Fibroblast of lung (primary cell): Measurements from ENCODE around the gene ZNF121. TPM values are rescaled to one million over a fixed set of nuclear protein-coding genes. Genes with fewer than 3 reads are reported as not detected.

ENCODE experiments used
- DNase-seq, 2 donors: peaks; one replicate each; pipeline versions ENCODE4 v3.0.0 to v3.0.0-alpha.2; 2010; ENCODE audit warnings: low read depth in 2 of 2
- H2AFZ ChIP-seq: 2 replicates; pipeline ENCODE4 v1.5.1; 2012; ENCODE audit warnings: low read length, control low read depth, inconsistent platforms
- H3K27ac ChIP-seq: 2 replicates; pipeline ENCODE4 v1.5.1; 2011; ENCODE audit warnings: low read length, control low read depth; ENCODE audit not compliant: insufficient read depth
- H3K27me3 ChIP-seq: 2 replicates; pipeline ENCODE4 v1.5.1; 2011; ENCODE audit warnings: mild to moderate bottlenecking, low read length; ENCODE audit not compliant: control insufficient read depth, insufficient read depth
- H3K36me3 ChIP-seq: 2 replicates; pipeline ENCODE4 v1.5.1; 2011; ENCODE audit warnings: low read length; ENCODE audit not compliant: control insufficient read depth, insufficient read depth
- H3K4me1 ChIP-seq: 2 replicates; pipeline ENCODE4 v1.5.1; 2011; ENCODE audit warnings: low read length; ENCODE audit not compliant: control insufficient read depth, insufficient read depth; ENCODE audit errors: extremely low read depth
- H3K4me2 ChIP-seq: 2 replicates; pipeline ENCODE4 v1.5.1; 2011; ENCODE audit warnings: low read length, control low read depth; ENCODE audit not compliant: insufficient read depth; ENCODE audit errors: extremely low read depth
- H3K4me3 ChIP-seq, 4 experiments: fragments of 200-600 bp in 1 of 4; sonication (generic) in 1 of 4; replicated peaks in 1 of 4; 2 replicates each; pipeline ENCODE4 v1.5.1; 2011 to 2016; ENCODE audit warnings: low read length in 4 of 4, low read depth in 3 of 4, mild to moderate bottlenecking in 3 of 4, control low read depth in 2 of 4, inconsistent platforms in 1 of 4, mixed read lengths in 1 of 4; ENCODE audit not compliant: insufficient read depth in 1 of 4; ENCODE audit errors: control extremely low read depth in 1 of 4
- H3K79me2 ChIP-seq: 2 replicates; pipeline ENCODE4 v1.5.1; 2012; ENCODE audit warnings: mild to moderate bottlenecking, low read length, inconsistent platforms; ENCODE audit not compliant: control insufficient read depth, insufficient read depth
- H3K9ac ChIP-seq: 2 replicates; pipeline ENCODE4 v1.5.1; 2011; ENCODE audit warnings: mild to moderate bottlenecking, low read length, control low read depth; ENCODE audit not compliant: insufficient read depth
- H3K9me3 ChIP-seq: 2 replicates; pipeline ENCODE4 v1.5.1; 2012; ENCODE audit warnings: low read depth, low read length; ENCODE audit not compliant: control insufficient read depth, insufficient read depth
- H4K20me1 ChIP-seq: 2 replicates; pipeline ENCODE4 v1.5.1; 2011; ENCODE audit warnings: low read length; ENCODE audit not compliant: control insufficient read depth, insufficient read depth; ENCODE audit errors: extremely low read depth
- EZH2 ChIP-seq: IDR thresholded peaks from 2 replicates; pipeline ENCODE4 v1.5.1; 2012; ENCODE audit warnings: low read length, control low read depth, mild to moderate bottlenecking; ENCODE audit errors: missing control alignments
- polyA plus RNA-seq, 2 donors: library from polyadenylated mRNA; depleted of rRNA in 1 of 2; stranded (reverse) in 1 of 2; unstranded in 1 of 2; fragments of >200 nt; gene quantifications; 2 replicates each; pipeline ENCODE4 v1.2.1, GENCODE V29; 2011 to 2012; ENCODE audit warnings: missing spikeins in 1 of 2
- total RNA-seq: library from RNA; depleted of rRNA; stranded (reverse); fragments of >200 nt; gene quantifications from 2 replicates; pipeline ENCODE4 v1.2.1, GENCODE V29; 2014
- TF ChIP-seq, protein P1 (sequence below), 2 donors: IDR thresholded peaks in 1 of 2; conservative IDR thresholded peaks in 1 of 2; 1 replicate in 1 of 2; 2 replicates in 1 of 2; pipeline ENCODE4 v1.5.1; 2011 to 2012; ENCODE audit warnings: low read length in 2 of 2, control low read depth in 1 of 2, inconsistent platforms in 1 of 2, low read depth in 1 of 2, mild to moderate bottlenecking in 1 of 2

Gene ZNF121
- total and polyA plus RNA-seq, 2 donors (not counting 1 experiment from before 2014, with no cell fraction given): 3.7 to 53.3 TPM

GRCh38 chr19:9610484-9611113 lies 26.3 kb upstream of the ZNF121 start:
- no peaks in the 10 kb centered on the region for H3K27me3 ChIP-seq
- peak in 1 of 2 donors; percentile 12 for DNase-seq
- no peaks in the 10 kb centered on the region for H3K79me2 ChIP-seq
- no peak overlapping the region for H3K9ac ChIP-seq
- no peak overlapping the region for H3K4me3 ChIP-seq
- H3K4me2 ChIP-seq: no peak overlapping the region
- no peak for TF ChIP-seq EZH2
- TF ChIP-seq, protein P1, sequence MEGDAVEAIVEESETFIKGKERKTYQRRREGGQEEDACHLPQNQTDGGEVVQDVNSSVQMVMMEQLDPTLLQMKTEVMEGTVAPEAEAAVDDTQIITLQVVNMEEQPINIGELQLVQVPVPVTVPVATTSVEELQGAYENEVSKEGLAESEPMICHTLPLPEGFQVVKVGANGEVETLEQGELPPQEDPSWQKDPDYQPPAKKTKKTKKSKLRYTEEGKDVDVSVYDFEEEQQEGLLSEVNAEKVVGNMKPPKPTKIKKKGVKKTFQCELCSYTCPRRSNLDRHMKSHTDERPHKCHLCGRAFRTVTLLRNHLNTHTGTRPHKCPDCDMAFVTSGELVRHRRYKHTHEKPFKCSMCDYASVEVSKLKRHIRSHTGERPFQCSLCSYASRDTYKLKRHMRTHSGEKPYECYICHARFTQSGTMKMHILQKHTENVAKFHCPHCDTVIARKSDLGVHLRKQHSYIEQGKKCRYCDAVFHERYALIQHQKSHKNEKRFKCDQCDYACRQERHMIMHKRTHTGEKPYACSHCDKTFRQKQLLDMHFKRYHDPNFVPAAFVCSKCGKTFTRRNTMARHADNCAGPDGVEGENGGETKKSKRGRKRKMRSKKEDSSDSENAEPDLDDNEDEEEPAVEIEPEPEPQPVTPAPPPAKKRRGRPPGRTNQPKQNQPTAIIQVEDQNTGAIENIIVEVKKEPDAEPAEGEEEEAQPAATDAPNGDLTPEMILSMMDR (conservative IDR thresholded peaks at IDR 0.05 in 1 of 2, IDR thresholded peaks at IDR 0.05 in 1 of 2; ENCODE audit: low read depth in 1 of 2, low read length in 2 of 2): no peak
- no peak overlapping the region for H3K27ac ChIP-seq
- no peaks in the 10 kb centered on the region for H4K20me1 ChIP-seq
- peaks cover 5% of the 10 kb centered on the region for H3K9me3 ChIP-seq
- H3K4me1 ChIP-seq: no peaks in the 10 kb centered on the region
- H2AFZ ChIP-seq: no peak overlapping the region
- peaks cover 13% of the 10 kb centered on the region for H3K36me3 ChIP-seq

- TF ChIP-seq, protein P1 (conservative IDR thresholded peaks at IDR 0.05 in 1 of 2, IDR thresholded peaks at IDR 0.05 in 1 of 2; ENCODE audit: low read depth in 1 of 2, low read length in 2 of 2): no peak
- no peak for TF ChIP-seq EZH2
- no peak overlapping the region for H3K9ac ChIP-seq
- H3K4me1 ChIP-seq: no peaks in the 10 kb centered on the region
- DNase-seq: no peak
- H3K4me3 ChIP-seq: no peak overlapping the region
- no peak overlapping the region for H3K4me2 ChIP-seq
- H3K36me3 ChIP-seq: peaks cover 13% of the 10 kb centered on the region
- H4K20me1 ChIP-seq: no peaks in the 10 kb centered on the region
- H3K79me2 ChIP-seq: no peaks in the 10 kb centered on the region
- peaks cover 5% of the 10 kb centered on the region for H3K9me3 ChIP-seq
- H3K27ac ChIP-seq: no peak overlapping the region
- H3K27me3 ChIP-seq: no peaks in the 10 kb centered on the region
- H2AFZ ChIP-seq: no peak overlapping the region
Observed at GRCh38 chr19:9608912-9609311, 24.6 kb upstream of the ZNF121 start.

GRCh38 chr19:9597027-9597426 lies 12.7 kb upstream of the ZNF121 start:
- H3K4me3 ChIP-seq: no peak overlapping the region
- no peak overlapping the region for H3K4me2 ChIP-seq
- H3K27me3 ChIP-seq: peaks cover 2% of the 10 kb centered on the region
- no peaks in the 10 kb centered on the region for H3K9me3 ChIP-seq
- DNase-seq: peak; percentile 72 to 92
- no peaks in the 10 kb centered on the region for H4K20me1 ChIP-seq
- H3K27ac ChIP-seq: no peak overlapping the region
- H3K79me2 ChIP-seq: no peaks in the 10 kb centered on the region
- no peak overlapping the region for H3K9ac ChIP-seq
- peaks cover 2% of the 10 kb centered on the region for H3K4me1 ChIP-seq
- no peak for TF ChIP-seq EZH2
- TF ChIP-seq, protein P1 (conservative IDR thresholded peaks at IDR 0.05 in 1 of 2, IDR thresholded peaks at IDR 0.05 in 1 of 2; ENCODE audit: low read depth in 1 of 2, low read length in 2 of 2): no peak
- no peaks in the 10 kb centered on the region for H3K36me3 ChIP-seq
- H2AFZ ChIP-seq: no peak overlapping the region
